IMR-90 (cell line): ENCODE data around the gene NCOA7. TPM values are rescaled to one million over a fixed set of nuclear protein-coding genes. Genes with fewer than 3 reads are reported as not detected.

Source experiments
- ATAC-seq: fragments of 200-7000 bp; cut with Tn5 transposase; 2 replicates; pipeline ENCODE4 v1.9.1; 2020; ENCODE audit warnings: low read depth, mild to moderate bottlenecking, moderate library complexity
- BruUV-seq: library from RNA; stranded (reverse); fragments of 400-500 nt; replicated peaks from 2 replicates; lab custom pipeline; 2021; lab: Mats Ljungman, UMichigan
- CTCF ChIA-PET: fragments of 300-600 bp; formaldehyde crosslinking; extraction: SDS; loops from one replicate; lab custom pipeline; 2021; ENCODE audit warnings: antibody characterized with exemption; lab: Yijun Ruan, JAX
- POLR2A ChIA-PET: fragments of 300-600 bp; sonication (Branson Sonifier 250); formaldehyde crosslinking; loops from one replicate; lab custom pipeline; 2022; ENCODE audit warnings: antibody characterized with exemption; ENCODE audit not compliant: unreplicated experiment; lab: Charles Lee
- DNase-seq: peaks from one replicate; pipeline ENCODE4 v3.0.0; 2013
- H2AFZ ChIP-seq: replicated peaks from 2 replicates; pipeline ENCODE3; 2013; ENCODE audit warnings: low read length, mild to moderate bottlenecking; ENCODE audit not compliant: poor library complexity
- H2AK5ac ChIP-seq: 2 replicates; pipeline ENCODE4 v1.6.1; 2013; ENCODE audit warnings: low read depth, low read length, inconsistent platforms
- H2AK9ac ChIP-seq: replicated peaks from 2 replicates; pipeline ENCODE3; 2013; ENCODE audit warnings: mild to moderate bottlenecking, low read depth, low read length, moderate library complexity; ENCODE audit not compliant: poor library complexity
- H2BK120ac ChIP-seq: 2 replicates; pipeline ENCODE4 v1.6.1; 2013; ENCODE audit warnings: low read depth, low read length, inconsistent platforms
- H2BK15ac ChIP-seq: 3 replicates; pipeline ENCODE4 v1.6.1; 2013; ENCODE audit warnings: low read depth, low read length, inconsistent platforms
- H2BK20ac ChIP-seq: 2 replicates; pipeline ENCODE4 v1.6.1; 2013; ENCODE audit warnings: low read depth, mild to moderate bottlenecking, inconsistent platforms, low read length, moderate library complexity
- H2BK5ac ChIP-seq: 2 replicates; pipeline ENCODE4 v1.6.1; 2013; ENCODE audit warnings: mild to moderate bottlenecking, low read depth, low read length, inconsistent platforms; ENCODE audit not compliant: poor library complexity, severe bottlenecking
- H3K14ac ChIP-seq: replicated peaks from 2 replicates; pipeline ENCODE4 v1.6.1; 2013; ENCODE audit warnings: low read depth, low read length, inconsistent platforms
- H3K18ac ChIP-seq: 2 replicates; pipeline ENCODE4 v1.6.1; 2013; ENCODE audit warnings: low read depth, low read length, control low read depth
- H3K23ac ChIP-seq: 2 replicates; pipeline ENCODE4 v1.6.1; 2013; ENCODE audit warnings: low read depth, low read length, inconsistent platforms
- H3K27ac ChIP-seq: 2 replicates; pipeline ENCODE4 v1.5.1; 2013; ENCODE audit warnings: mild to moderate bottlenecking, control low read depth, low read length; ENCODE audit not compliant: insufficient read depth
- H3K27me3 ChIP-seq: 2 replicates; pipeline ENCODE4 v1.6.1; 2013; ENCODE audit warnings: low read length; ENCODE audit not compliant: control insufficient read depth, insufficient read depth
- H3K36me3 ChIP-seq: 2 replicates; pipeline ENCODE4 v1.6.1; 2013; ENCODE audit warnings: low read length, mixed read lengths; ENCODE audit not compliant: control insufficient read depth, insufficient read depth
- H3K4ac ChIP-seq: 2 replicates; pipeline ENCODE4 v1.6.1; 2013; ENCODE audit warnings: low read depth, low read length, inconsistent platforms
- H3K4me1 ChIP-seq: 2 replicates; pipeline ENCODE4 v1.6.1; 2013; ENCODE audit warnings: low read length, mixed read lengths; ENCODE audit not compliant: control insufficient read depth, insufficient read depth
- H3K4me2 ChIP-seq: 2 replicates; pipeline ENCODE4 v1.6.1; 2013; ENCODE audit warnings: low read depth, mild to moderate bottlenecking, control low read depth, low read length, moderate library complexity
- H3K4me3 ChIP-seq: 2 replicates; pipeline ENCODE4 v1.5.1; 2013; ENCODE audit warnings: low read depth, mild to moderate bottlenecking, control low read depth, low read length, moderate library complexity; ENCODE audit not compliant: insufficient read depth
- H3K56ac ChIP-seq: 2 replicates; pipeline ENCODE4 v1.6.1; 2013; ENCODE audit warnings: low read length, inconsistent platforms; ENCODE audit not compliant: insufficient read depth; ENCODE audit errors: extremely low read depth
- H3K79me1 ChIP-seq, 2 experiments: 2 replicates each; pipeline ENCODE4 v1.6.1; 2013; ENCODE audit warnings: low read length in 2 of 2, inconsistent platforms in 1 of 2, low read depth in 1 of 2
- H3K9ac ChIP-seq: 2 replicates; pipeline ENCODE4 v1.6.1; 2013; ENCODE audit warnings: low read depth, low read length, control low read depth
- H3K9me1 ChIP-seq: 2 replicates; pipeline ENCODE4 v1.6.1; 2013; ENCODE audit warnings: low read length, inconsistent platforms; ENCODE audit not compliant: insufficient read depth
- H3K9me3 ChIP-seq: 2 replicates; pipeline ENCODE4 v1.6.1; 2013; ENCODE audit warnings: low read length; ENCODE audit not compliant: control insufficient read depth, insufficient read depth
- H4K20me1 ChIP-seq: 2 replicates; pipeline ENCODE4 v1.6.1; 2013; ENCODE audit warnings: low read length, inconsistent platforms; ENCODE audit not compliant: insufficient read depth
- H4K5ac ChIP-seq: 2 replicates; pipeline ENCODE4 v1.6.1; 2013; ENCODE audit warnings: mild to moderate bottlenecking, low read depth, low read length, control low read depth
- H4K8ac ChIP-seq, 2 experiments: 2 replicates each; pipeline ENCODE4 v1.6.1; 2013; ENCODE audit warnings: low read depth in 2 of 2, low read length in 2 of 2, control low read depth in 1 of 2, inconsistent platforms in 1 of 2
- H4K91ac ChIP-seq: 2 replicates; pipeline ENCODE4 v1.6.1; 2013; ENCODE audit warnings: low read depth, low read length, inconsistent platforms; ENCODE audit not compliant: insufficient read depth
- BHLHE40 ChIP-seq: fragments of 150-350 bp; IDR thresholded peaks from 2 replicates; pipeline ENCODE4 v1.6.1; 2016; ENCODE audit warnings: mild to moderate bottlenecking, low read depth, low read length
- CEBPB ChIP-seq: IDR thresholded peaks from 2 replicates; pipeline ENCODE4 v1.6.1; 2012; ENCODE audit warnings: low read depth, low read length, improper control_type of control experiment
- CHD1 ChIP-seq: IDR thresholded peaks from 2 replicates; pipeline ENCODE4 v1.6.1; 2012; ENCODE audit warnings: low read depth, low read length, improper control_type of control experiment
- FOS ChIP-seq: fragments of 150-350 bp; IDR thresholded peaks from 2 replicates; pipeline ENCODE4 v1.6.1; 2016; ENCODE audit warnings: low read depth, low read length
- MAFK ChIP-seq: IDR thresholded peaks from 2 replicates; pipeline ENCODE4 v1.6.1; 2012; ENCODE audit warnings: low read depth, low read length, improper control_type of control experiment
- MAZ ChIP-seq: IDR thresholded peaks from 2 replicates; pipeline ENCODE4 v1.6.1; 2012; ENCODE audit warnings: low read depth, mild to moderate bottlenecking, low read length, improper control_type of control experiment, moderate library complexity, borderline replicate concordance
- MXI1 ChIP-seq: IDR thresholded peaks from 2 replicates; pipeline ENCODE4 v1.6.1; 2012; ENCODE audit warnings: low read depth, mild to moderate bottlenecking, low read length, moderate library complexity, borderline replicate concordance
- POLR2A ChIP-seq: IDR thresholded peaks from 2 replicates; pipeline ENCODE4 v1.6.1; 2012; ENCODE audit warnings: mild to moderate bottlenecking, low read depth, low read length
- RFX5 ChIP-seq: IDR thresholded peaks from 2 replicates; pipeline ENCODE4 v1.8.0; 2012; ENCODE audit warnings: low read depth, mild to moderate bottlenecking, low read length, moderate library complexity
- WGBS, 2 experiments: methylation state at CpG; one replicate each; pipeline versions ENCODE4 v1.1.5 to v1.1.7; 2013; ENCODE audit warnings: missing lambda C conversion rate in 2 of 2; ENCODE audit not compliant: insufficient read length in 1 of 2; ENCODE audit errors: extremely low coverage in 2 of 2; 5-methylcytosine and 5-hydroxymethylcytosine counted together
- dilution Hi-C: fragments of 300-500 bp; cut with HindIII; formaldehyde crosslinking; loops from one replicate; pipeline ENCODE4 v1.14.3; 2018; ENCODE audit warnings: low sequenced_read_pairs; ENCODE audit not compliant: unreplicated experiment
- in situ Hi-C: fragments of 300-500 bp; cut with MboI; formaldehyde crosslinking; loops from 3 replicates; pipeline ENCODE4 v1.14.3; 2019; ENCODE audit warnings: low sequenced_read_pairs, inconsistent platforms, mixed read lengths
- intact Hi-C: fragments of 100-400 bp; cut with micrococcal nuclease; formaldehyde crosslinking; loops from 2 replicates; pipeline ENCODE4 v1.10.0; 2022
- polyA plus RNA-seq, 3 experiments: library from polyadenylated mRNA; depleted of rRNA; stranded (reverse); fragments of >200 nt; gene quantifications; 2 replicates each; pipeline ENCODE4 v1.2.3, GENCODE V29; 2012; ENCODE audit warnings: low replicate concordance in 1 of 3
- total RNA-seq: library from RNA; depleted of rRNA; stranded (reverse); fragments of >200 nt; gene quantifications from 2 replicates; pipeline ENCODE4 v1.2.3, GENCODE V29; 2012
- TF ChIP-seq, protein P1 (sequence below): fragments of 150-350 bp; IDR thresholded peaks from 2 replicates; pipeline ENCODE4 v1.6.1; 2016; ENCODE audit warnings: low read depth, mild to moderate bottlenecking, low read length, moderate library complexity, borderline replicate concordance
- TF ChIP-seq, protein P2 (sequence below): conservative IDR thresholded peaks from 2 replicates; pipeline ENCODE4 v1.5.1; 2012; ENCODE audit warnings: mild to moderate bottlenecking, low read depth, low read length, improper control_type of control experiment

The NCOA7 gene
- total and polyA plus RNA-seq, 2 of the 4 experiments (the other 2 are of a cell fraction), result 12.6 to 12.9 TPM

DNA sequence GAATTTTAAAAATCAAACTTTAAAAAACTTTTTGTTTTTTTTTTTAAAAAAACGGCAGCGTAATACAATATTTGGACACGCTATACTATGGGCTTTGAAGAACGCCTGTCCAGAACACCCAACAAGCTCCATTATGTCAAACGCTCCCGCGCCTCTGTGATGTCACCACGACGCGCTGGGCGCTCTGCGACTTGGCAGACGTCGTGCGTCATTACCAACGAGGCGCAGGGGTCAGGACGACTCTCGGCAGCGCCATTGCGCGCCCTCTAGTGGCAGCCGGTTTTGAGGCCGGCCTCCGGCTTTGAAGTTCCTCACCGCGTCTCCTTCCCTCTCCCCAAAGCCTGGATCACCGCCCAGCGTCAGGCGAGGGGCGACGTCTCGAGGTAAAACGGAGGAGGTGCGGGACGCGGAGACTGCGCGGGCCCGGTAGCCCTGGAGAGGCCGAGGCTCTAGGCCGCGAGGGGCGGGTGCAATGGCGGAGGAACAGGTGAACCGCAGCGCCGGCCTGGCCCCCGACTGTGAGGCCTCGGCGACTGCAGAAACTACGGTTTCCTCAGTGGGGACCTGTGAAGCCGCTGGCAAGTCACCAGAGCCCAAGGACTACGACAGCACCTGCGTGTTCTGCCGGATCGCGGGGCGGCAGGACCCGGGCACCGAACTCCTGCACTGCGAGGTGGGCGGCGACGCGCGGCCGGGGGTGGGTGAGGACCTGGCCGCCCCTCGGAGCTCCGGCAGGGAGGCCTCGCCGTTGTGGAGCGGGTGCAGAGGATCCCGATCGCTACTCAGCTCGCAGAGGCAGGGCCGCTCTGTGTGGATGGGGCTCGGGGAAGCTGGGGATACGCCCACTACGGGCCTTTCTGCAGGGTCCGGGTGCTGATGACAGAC is 166.0 kb downstream of the NCOA7 start, which contains the start of gene HINT3:
Gene HINT3, plus strand, starts transcription at position 265 of the 885 bp plus-strand sequence. Its CDS starts 208 bp downstream, at position 473.
- no peak within 1 kb of the TSS for H2BK15ac ChIP-seq
- in situ Hi-C loops, result loop anchor here (5.0 kb wide), 1 partner anchor 169 kb away; no protein-coding TSS in a partner anchor
- ChIA-PET POLR2A (interaction anchor here (0.5 to 1.1 kb wide), 5 partner anchors 12 to 176 kb away, joined by 3 to 5 read pairs (median 4); partner anchors contain the start of gene NCOA7), CTCF (interaction anchor here (0.6 to 4.0 kb wide), 23 partner anchors 8 to 644 kb away, joined by 3 to 45 read pairs (median 4); partner anchors contain the start of gene NCOA7)
- H2AFZ ChIP-seq, result peak within 1 kb of the TSS; percentile 99
- no peaks in the 10 kb centered on the region for H3K9me3 ChIP-seq
- H3K9ac ChIP-seq, result peak within 1 kb of the TSS; percentile 68
- no peaks in the 10 kb centered on the region; the same call in 1 of the 2 replicates for H3K9me1 ChIP-seq
- H2AK9ac ChIP-seq, result peak within 1 kb of the TSS; percentile 95
- peak within 1 kb of the TSS; percentile 97 for H3K4me2 ChIP-seq
- peak within 1 kb of the TSS; percentile 72 for H3K4me3 ChIP-seq
- peak; percentile 98 for DNase-seq
- BruUV-seq, result no TSS peak
- intact Hi-C loops, result loop anchor here (1.0 to 5.0 kb wide), 3 partner anchors 50 to 166 kb away; partner anchors contain the start of gene NCOA7
- no peaks in the 10 kb centered on the region for H4K20me1 ChIP-seq
- peak within 1 kb of the TSS; percentile 70 for H2BK120ac ChIP-seq
- peak within 1 kb of the TSS; percentile 87 for H3K23ac ChIP-seq
- peaks cover 14 to 27% of the 10 kb centered on the region in 2 experiments for H3K79me1 ChIP-seq
- peak within 1 kb of the TSS; percentile 39; the same call in 1 of the 2 replicates for H3K56ac ChIP-seq
- WGBS, 2 experiments, result 4% methylated on average over 28 of the region's 82 CpGs; no CpG with 5 or more reads in 1 of the 2 experiments
- H4K5ac ChIP-seq, result peak within 1 kb of the TSS; percentile 66
- H3K36me3 ChIP-seq, result no peaks in the 10 kb centered on the region
- H3K18ac ChIP-seq, result peak within 1 kb of the TSS; percentile 56; the same call in 1 of the 2 replicates
- peak within 1 kb of the TSS; percentile 76 for H3K4ac ChIP-seq
- dilution Hi-C loops, result no loop called here
- peak within 1 kb of the TSS; percentile 83 for H3K14ac ChIP-seq
- H2BK20ac ChIP-seq, result no peak within 1 kb of the TSS
- peak; percentile 93 for ATAC-seq
- H2AK5ac ChIP-seq, result peak within 1 kb of the TSS; percentile 74; the same call in 1 of the 2 replicates
- H4K8ac ChIP-seq, result peak within 1 kb of the TSS; percentile 32 to 83
- H2BK5ac ChIP-seq, result peak within 1 kb of the TSS; percentile 63
- no peaks in the 10 kb centered on the region for H3K4me1 ChIP-seq
- peak within 1 kb of the TSS; percentile 67 for H4K91ac ChIP-seq
- H3K27ac ChIP-seq, result peak within 1 kb of the TSS; percentile 62
- H3K27me3 ChIP-seq, result no peaks in the 10 kb centered on the region
- TF ChIP-seq BHLHE40 (peak; percentile 16; the same call in 1 of the 2 replicates), MAFK (no peak), MAZ (peak; percentile 78), CHD1 (0 out of 2 replicates have a peak, but pooled peaks have one; percentile 40), POLR2A (peak; percentile 29; the same call in 1 of the 2 replicates), FOS (peak; percentile 38; the same call in 1 of the 2 replicates), MXI1 (0 out of 2 replicates have a peak, but pooled peaks have one; percentile 53), RFX5 (no peak), CEBPB (peak; percentile 47; the same call in 1 of the 2 replicates)
- TF ChIP-seq, protein P1, sequence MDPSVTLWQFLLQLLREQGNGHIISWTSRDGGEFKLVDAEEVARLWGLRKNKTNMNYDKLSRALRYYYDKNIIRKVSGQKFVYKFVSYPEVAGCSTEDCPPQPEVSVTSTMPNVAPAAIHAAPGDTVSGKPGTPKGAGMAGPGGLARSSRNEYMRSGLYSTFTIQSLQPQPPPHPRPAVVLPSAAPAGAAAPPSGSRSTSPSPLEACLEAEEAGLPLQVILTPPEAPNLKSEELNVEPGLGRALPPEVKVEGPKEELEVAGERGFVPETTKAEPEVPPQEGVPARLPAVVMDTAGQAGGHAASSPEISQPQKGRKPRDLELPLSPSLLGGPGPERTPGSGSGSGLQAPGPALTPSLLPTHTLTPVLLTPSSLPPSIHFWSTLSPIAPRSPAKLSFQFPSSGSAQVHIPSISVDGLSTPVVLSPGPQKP, result no peak
- TF ChIP-seq, protein P2, sequence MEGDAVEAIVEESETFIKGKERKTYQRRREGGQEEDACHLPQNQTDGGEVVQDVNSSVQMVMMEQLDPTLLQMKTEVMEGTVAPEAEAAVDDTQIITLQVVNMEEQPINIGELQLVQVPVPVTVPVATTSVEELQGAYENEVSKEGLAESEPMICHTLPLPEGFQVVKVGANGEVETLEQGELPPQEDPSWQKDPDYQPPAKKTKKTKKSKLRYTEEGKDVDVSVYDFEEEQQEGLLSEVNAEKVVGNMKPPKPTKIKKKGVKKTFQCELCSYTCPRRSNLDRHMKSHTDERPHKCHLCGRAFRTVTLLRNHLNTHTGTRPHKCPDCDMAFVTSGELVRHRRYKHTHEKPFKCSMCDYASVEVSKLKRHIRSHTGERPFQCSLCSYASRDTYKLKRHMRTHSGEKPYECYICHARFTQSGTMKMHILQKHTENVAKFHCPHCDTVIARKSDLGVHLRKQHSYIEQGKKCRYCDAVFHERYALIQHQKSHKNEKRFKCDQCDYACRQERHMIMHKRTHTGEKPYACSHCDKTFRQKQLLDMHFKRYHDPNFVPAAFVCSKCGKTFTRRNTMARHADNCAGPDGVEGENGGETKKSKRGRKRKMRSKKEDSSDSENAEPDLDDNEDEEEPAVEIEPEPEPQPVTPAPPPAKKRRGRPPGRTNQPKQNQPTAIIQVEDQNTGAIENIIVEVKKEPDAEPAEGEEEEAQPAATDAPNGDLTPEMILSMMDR, result peak; percentile 97
